Omental fat pad (tissue), 4 donors: ENCODE data around the gene ALDH16A1. TPM values are rescaled to one million over a fixed set of nuclear protein-coding genes. Genes with fewer than 3 reads are reported as not detected.
"Not testable (repeated sequence)": the region's sequence is repeated elsewhere in the genome, so short reads cannot be mapped to it uniquely, and the experiment has no call there.

Experiments used
- ATAC-seq: fragments of 150-250 bp; one replicate; pipeline ENCODE4 v1.9.1; 2016; ENCODE audit warnings: mild to moderate bottlenecking, moderate library complexity; ENCODE audit not compliant: low FRiP score
- DNase-seq: peaks from one replicate; pipeline ENCODE4 v3.0.0-alpha.2; 2019; ENCODE audit warnings: low spot score
- CTCF ChIP-seq, 3 donors: fragments of 450-650 bp; IDR thresholded peaks; one replicate each; pipeline ENCODE4 v1.5.1; 2016 to 2017; ENCODE audit warnings: antibody characterized with exemption in 3 of 3, mild to moderate bottlenecking in 3 of 3, moderate library complexity in 2 of 3
- total RNA-seq, 4 donors: library from RNA; depleted of rRNA; stranded (reverse); fragments of >200 nt; gene quantifications; one replicate each; pipeline ENCODE4 v1.1.0, GENCODE V29; 2016

ALDH16A1 gene
- total RNA-seq, 4 donors from 2014 or later, result 20.3 to 48.1 (median 34.6) TPM

GRCh38 chr19:49465371-49465770 lies 12.3 kb downstream of the ALDH16A1 start:
- no peak for TF ChIP-seq CTCF (IDR thresholded peaks at IDR 0.05)
- DNase-seq (no peak), ATAC-seq (no peak)

- TF ChIP-seq CTCF (IDR thresholded peaks at IDR 0.05), result no peak
- ATAC-seq (no peak), DNase-seq (no peak)
Measured at GRCh38 chr19:49468199-49468598, 15.2 kb downstream of the ALDH16A1 start.

GRCh38 chr19:49468746-49469447 lies 15.9 kb downstream of the ALDH16A1 start:
- no peak for TF ChIP-seq CTCF (IDR thresholded peaks at IDR 0.05)
- no peak for DNase-seq
- ATAC-seq, result peak; percentile 25

- no peak for DNase-seq
- ATAC-seq, result no peak
- no peak for TF ChIP-seq CTCF (IDR thresholded peaks at IDR 0.05)
Measured at GRCh38 chr19:49469828-49470614, 17.0 kb downstream of the ALDH16A1 start.

GRCh38 chr19:49470615-49470978 lies 17.6 kb downstream of the ALDH16A1 start:
- DNase-seq (no peak), ATAC-seq (no peak)
- no peak for TF ChIP-seq CTCF (IDR thresholded peaks at IDR 0.05)

GRCh38 chr19:49472936-49473335 lies 19.9 kb downstream of the ALDH16A1 start:
- ATAC-seq (no peak), DNase-seq (no peak)
- TF ChIP-seq CTCF (IDR thresholded peaks at IDR 0.05), result no peak

- ATAC-seq, DNase-seq: not testable (repeated sequence)
Measured at GRCh38 chr19:49473501-49473867, 20.5 kb downstream of the ALDH16A1 start.
